ENCODE measurements around the gene LMBRD1. TPM values are rescaled to one million over a fixed set of nuclear protein-coding genes. Genes with fewer than 3 reads are reported as not detected.

Gene LMBRD1
- total RNA-seq, result 22.0 and 27.5 TPM in 2 replicates

GRCh38 chr6:69796642-69797390, at the start of gene LMBRD1:
Gene LMBRD1 (minus strand): TSS chr6:69797010. CDS start chr6:69796881, 129 bp downstream.

Other genes starting within 250 kb of the LMBRD1 start
- gene COL19A1, start 69.5 kb upstream of the LMBRD1 start, total RNA-seq, result not detected in 2 replicates

Measured in tracheal epithelial cell (primary cell).